ENCODE data around the gene EPHA8.

EPHA8 gene

DNA sequence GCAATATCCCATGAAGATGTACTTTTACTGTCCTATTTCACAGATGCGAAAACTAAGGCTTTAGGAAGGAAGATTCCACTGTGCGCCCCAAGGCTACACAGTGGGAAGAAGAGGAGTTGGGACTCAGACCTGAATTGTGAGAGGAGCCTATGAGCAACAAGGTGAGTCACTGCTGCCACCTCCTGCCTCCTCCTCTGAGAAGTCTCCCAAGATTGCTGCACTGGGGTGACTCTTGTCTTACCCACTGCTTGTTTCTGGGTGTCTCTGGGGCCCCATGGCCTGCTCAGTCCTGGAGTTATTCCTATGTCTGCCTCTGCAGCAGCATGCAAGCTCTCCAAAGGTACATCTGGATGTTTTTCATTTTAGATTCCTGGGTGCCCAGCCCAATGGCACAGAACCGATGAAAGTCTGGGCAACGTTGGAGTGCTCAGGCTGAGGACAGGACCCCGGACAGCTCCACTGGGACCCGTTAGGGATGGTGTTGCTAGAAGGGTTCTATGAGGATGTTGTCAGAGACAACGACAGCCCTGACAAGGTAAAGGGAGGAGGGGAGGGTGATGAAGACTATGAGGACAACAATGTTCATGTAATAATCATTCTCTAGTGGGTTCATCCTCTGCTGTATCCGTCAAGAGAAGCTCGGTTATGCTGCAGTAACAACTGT, 62.1 kb downstream of the EPHA8 start:
- no peak for DNase-seq

DNA sequence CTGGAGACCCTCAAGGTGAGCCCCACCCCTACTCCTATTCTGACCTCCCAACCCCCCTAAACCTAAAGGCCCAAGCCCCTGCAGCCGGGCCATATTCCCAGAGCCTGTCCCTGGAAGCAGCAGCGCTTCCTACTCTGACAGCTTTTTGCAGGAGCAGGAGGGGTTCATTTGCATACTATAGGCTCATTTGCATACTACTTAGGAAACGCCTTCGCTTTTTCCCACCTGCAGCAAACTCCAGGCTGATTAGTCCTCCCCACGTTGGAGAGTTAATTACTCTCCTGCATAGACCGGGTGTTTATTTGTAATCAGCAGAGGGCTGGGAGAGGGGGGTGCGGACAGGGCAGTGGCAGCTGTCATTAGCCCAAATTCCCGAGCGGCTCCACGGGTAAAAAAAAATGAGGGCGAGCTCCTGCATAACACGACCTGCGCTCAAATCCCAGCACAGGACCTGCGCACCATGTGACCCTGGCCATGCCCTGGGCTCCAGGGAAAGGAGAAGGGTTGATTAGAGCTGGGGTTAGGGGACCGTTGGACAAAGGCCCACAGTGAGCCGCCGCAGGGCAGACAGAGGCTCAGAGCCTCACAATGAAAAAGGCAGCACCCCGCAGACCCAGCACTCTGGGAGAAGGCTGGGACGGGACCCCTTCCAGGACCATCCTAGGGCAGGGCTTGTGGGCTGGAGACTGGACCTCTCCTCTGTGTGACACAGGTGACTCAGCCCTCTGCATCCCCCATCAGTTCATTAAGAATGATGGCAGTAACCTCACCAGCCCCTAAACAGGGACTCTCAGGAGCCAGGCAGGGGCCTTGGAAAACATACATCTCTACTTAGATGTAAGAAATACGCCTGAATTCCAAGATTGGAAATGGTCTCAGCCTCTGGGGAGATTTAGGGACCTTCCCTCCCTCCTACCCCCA, 63.2 kb downstream of the EPHA8 start:
- no peak for DNase-seq

DNA sequence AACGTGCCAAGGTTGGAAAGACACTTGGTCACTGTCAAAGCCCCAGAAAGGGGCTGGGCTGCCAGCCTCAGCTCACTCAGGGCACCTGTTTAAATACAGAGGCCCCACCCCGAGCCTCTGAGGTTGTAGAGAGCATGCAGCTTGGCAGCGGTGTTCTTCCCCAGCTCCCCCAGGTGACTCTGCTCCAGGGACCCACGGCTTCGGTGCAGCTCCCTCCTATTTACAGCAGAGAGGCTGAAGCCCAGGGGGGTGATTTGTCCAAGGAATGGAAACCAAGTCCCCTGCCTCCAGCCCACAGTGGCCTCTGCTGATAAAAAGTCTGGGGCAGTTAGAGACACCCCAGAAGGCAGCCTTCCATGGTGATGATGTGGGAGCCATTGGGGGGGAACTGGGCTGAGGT, 64.0 kb downstream of the EPHA8 start:
- no peak for DNase-seq

DNA sequence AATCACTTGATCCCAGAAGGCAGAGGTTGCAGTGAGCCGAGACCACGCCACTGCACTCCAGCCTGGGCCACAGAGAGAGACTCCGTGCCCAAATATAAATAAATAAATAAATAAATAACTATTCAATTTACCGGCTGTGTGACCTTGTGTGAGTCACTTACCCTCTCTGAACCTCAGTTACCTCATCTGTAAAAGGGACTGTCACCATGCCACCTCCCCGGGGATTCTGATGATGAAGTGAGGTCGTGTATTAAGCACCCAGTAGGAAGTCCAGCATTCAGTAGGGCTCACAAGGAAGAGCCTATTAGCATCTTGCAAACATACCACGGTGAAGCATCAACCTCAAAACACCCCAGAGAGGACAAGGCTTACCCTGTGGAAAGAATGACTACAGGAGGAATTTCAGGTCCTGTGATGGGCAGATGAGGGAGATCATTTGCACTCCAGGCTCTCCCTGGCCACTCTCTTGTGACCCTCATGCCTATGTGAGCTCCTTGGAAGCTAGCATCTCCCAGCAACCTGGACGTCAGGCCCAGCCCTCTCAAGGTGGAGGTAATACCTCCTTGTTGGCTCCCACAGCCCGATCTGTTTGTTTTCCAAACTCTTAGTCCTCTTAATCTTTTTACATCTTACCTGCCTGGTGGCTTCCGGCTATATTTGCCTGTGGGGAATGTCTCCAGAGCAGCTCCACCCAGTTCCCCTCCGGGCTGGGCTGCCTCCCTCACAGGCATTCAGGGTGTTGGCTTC, 65.6 kb downstream of the EPHA8 start:
- no peak for DNase-seq

DNA sequence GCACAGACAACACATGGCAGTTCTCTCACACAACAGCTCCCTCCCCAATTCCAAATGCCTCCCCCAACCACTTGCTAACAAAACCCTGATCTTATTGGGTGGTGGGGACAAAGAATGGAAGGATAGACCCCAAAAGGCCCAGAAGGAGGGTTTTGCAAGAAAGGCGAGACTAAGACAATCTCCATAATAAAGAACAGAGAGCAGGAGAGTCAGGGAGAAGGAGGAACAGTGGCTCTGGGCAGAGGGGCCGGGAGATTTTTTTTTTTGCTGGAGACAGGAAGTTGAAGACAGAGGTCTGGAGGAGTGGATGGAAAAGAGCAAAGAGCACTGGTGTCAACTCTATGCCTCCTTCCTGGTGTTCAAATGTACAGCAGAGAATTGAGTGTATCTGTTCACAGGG, 66.6 kb downstream of the EPHA8 start:
- no peak for DNase-seq

DNA sequence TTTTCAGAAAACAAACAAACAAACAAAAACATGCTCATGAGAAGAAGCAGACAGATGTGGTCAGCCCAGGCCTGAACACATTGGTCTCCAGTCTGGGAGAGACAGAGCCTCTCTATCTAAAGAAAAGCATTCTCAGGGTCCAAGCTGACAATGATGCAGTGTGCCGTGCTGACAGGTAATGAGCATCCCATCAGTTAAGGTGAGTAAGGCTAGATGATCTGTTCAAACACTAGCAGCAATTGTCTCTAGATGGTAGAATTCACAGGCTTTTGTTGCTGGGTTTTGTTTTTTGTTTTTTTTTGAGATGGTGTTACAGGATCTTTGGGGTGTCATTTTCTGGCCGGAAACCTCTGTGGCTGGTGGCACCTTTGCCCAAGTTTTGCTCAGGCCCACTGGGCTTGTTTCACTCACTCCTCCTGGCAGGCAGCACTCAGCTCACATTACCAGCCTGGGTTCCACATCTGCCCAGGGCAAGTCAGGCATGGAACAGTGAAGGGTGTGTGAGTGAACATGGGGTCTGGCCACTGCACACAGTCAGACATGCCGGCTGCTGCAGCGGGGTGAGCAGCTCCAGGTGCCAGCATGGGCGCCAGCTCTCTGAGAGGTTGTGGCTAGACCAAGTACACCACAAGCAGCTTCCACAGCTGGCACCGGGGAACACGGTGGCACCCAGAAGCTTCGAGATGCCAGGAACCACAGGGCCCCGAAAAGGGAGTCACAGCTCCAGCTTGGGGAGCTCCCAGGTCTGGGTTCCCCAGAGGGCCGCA, 70.6 kb downstream of the EPHA8 start:
- no peak for DNase-seq

DNA sequence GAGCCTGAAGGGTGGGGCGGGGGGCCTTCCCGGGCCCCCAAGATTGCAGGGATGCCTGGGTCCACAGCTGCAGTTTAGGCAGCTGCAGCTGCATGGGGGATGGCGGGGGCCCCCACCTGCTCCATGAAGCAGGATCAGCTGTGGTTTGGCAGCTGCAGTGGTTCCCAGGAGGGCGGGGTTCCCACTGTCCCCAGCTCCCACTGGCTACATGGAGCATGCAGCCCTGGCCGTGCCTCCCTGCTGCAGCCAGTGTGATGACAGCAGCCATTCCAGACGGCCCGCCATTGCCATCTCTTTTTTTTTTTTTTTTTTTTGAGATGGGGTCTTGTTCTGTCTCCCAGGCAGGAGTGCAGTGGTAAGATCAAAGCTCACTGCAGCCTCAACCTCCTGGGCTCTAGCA, 72.1 kb downstream of the EPHA8 start:
- no peak for DNase-seq

DNA sequence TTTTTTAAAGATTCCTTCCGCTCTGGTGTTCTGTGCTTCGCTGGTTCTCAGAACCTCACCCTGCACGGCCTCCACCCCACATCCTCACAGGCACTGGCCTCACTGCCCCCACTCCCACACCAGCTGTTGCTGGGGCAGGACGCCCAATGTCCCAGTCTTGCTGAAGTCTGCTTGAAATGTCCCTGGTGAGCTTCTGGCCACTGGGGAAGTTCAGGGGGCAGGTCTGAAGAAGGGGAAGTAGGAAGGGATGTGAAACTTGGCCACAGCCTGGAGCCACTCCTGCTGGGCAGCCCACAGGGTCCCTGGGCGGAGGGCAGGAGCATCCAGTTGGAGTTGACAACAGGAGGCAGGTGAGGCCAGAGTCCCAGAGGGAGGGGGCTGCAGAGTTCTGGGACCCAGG, 73.1 kb downstream of the EPHA8 start, which contains the start of gene C1QA:
Gene C1QA, plus strand, starts transcription at position 276 of the 400 bp plus-strand sequence. CDS start 989 bp downstream, outside the sequence.
- no peak for DNase-seq

DNA sequence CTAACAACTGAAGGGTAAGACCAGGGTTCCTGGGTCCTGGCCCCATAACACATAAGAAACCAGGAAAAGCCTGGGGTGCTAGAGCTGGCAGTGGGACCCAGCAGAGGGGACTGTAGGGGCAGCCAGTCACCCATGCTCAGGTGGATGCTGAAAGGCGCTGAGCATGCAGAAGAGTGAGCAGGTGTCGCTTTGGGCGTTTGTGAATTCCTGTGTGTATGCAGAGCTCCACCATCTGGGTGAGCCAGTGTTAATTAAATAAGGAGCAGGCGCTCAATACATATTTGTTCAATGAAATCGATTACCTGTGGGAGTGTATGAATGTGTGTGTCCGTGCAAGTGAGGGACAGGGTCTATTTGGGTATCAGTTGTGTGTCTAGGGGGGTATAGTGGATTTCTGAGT, 73.6 kb downstream of the EPHA8 start:
- DNase-seq: no peak

DNA sequence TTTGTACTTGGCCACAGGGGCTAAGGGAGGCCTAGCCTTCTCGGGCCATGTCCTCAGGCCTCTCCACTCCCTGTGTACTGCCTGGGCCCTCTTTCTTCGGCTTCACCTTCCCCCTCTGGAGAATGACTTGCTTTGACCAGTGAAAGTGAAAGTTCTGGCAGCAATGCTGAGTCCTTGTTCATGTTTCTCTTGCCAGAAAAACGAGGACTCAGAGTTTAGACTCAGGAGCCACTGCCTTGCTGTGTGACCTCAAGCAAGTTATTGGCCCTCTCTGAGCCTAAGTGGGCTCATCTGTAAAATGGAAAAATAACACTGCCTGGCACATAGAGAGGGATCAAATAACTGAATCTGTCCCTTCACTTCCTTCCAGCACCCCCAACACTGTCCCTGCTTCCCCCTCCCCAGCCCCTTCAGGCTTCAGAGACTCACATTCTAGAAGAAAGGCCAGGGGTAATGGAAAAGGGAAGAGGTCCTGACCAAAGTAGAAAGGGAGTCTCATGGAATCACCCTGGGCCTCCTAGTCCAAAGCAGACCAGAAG, 74.7 kb downstream of the EPHA8 start:
- DNase-seq: no peak

DNA sequence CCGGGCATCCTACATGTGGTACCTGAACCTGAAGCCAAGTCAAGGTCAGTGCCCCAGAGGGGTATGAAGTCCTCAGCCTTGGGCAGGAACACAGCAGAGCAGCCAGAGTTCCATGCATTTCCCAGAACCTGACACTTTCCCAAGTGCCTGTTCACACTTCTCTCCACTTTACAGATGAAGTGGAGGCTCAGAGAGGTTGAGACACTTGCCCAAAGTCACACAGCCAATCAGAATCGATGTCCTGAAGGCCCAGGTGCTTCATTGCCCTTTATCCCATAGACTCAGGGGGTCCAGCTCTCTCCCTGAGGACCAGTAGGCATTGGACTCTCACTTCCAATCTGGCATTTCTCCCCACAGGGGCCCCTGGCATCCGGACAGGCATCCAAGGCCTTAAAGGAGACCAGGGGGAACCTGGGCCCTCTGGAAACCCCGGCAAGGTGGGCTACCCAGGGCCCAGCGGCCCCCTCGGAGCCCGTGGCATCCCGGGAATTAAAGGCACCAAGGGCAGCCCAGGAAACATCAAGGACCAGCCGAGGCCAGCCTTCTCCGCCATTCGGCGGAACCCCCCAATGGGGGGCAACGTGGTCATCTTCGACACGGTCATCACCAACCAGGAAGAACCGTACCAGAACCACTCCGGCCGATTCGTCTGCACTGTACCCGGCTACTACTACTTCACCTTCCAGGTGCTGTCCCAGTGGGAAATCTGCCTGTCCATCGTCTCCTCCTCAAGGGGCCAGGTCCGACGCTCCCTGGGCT, 75.4 kb downstream of the EPHA8 start:
- DNase-seq: no peak

DNA sequence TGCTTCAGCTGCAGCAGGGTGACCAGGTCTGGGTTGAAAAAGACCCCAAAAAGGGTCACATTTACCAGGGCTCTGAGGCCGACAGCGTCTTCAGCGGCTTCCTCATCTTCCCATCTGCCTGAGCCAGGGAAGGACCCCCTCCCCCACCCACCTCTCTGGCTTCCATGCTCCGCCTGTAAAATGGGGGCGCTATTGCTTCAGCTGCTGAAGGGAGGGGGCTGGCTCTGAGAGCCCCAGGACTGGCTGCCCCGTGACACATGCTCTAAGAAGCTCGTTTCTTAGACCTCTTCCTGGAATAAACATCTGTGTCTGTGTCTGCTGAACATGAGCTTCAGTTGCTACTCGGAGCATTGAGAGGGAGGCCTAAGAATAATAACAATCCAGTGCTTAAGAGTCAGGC, 76.0 kb downstream of the EPHA8 start:
- DNase-seq: no peak

DNA sequence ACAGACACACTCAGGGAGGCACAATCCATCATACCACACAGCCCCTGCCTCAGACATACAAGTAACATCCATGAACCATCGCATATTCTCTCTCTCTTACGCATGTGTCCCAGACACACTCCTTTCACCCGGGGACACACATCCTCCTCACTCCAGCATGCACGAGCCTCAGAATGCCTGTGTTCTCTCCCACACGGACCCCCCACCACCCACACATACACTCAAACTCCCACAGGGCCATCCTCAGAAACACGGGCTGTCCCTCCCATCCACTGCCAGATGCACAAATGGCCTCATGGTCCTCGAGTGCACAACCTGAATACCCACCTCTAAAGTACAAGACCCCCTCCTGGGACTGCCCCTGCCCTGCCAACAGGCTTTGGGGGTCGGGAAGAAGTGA, 78.0 kb downstream of the EPHA8 start:
- no peak for DNase-seq

DNA sequence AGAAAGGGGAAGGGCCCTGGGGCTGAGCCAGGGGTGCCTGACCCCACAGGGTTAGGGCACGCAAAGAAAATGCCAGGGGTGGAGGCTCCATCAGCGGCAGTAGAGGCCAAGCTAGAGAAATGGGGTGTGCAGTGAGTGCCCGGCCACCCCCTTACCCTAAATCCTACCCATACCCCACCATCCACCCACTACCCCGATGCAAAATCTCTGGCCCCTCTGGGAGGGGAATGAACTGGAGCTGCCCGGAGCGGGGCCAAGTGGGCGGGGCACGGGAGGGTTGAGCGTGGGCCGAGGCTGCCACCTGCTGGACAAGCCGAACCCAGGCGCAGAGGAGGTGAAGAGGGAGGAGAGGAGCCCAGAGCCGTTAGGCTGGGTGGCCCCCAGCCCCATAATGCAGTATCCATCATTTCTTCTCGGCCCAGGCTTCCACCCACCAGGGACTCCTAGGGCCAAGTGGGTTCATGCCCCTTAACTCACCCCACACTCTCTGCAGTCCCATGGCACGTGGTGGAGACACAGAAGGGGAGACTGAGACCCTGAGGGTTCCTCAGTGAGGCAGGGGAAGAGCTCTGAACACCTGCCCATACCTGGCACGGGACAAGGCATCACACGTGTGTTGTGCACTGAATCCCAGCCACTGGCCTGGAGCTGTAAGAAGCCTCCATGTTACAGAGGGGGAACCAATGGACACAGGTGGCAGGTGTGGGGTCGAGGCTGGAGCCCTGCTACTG, 78.8 kb downstream of the EPHA8 start:
- peak; percentile 64 for DNase-seq

DNA sequence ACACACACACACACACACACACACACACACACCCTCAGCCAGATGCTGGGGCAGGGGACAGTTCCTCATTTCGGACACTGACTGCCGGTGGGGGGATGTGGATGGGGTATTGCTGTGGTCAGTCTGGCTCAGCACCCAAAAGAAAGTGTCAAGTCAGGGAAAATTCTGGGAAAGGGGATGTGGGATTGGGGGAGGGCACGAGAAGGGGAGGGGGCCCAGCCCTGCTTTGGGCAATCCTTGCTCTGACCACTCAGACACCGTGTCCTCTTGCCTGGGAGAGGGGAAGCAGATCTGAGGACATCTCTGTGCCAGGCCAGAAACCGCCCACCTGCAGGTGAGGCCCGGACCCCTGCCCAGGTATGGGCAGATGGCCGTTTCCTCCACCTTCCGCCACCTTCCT, 80.1 kb downstream of the EPHA8 start, which contains the start of gene C1QC:
Gene C1QC, plus strand, starts transcription at position 253 of the 400 bp plus-strand sequence. CDS start 391 bp downstream, outside the sequence.
- DNase-seq: no peak

DNA sequence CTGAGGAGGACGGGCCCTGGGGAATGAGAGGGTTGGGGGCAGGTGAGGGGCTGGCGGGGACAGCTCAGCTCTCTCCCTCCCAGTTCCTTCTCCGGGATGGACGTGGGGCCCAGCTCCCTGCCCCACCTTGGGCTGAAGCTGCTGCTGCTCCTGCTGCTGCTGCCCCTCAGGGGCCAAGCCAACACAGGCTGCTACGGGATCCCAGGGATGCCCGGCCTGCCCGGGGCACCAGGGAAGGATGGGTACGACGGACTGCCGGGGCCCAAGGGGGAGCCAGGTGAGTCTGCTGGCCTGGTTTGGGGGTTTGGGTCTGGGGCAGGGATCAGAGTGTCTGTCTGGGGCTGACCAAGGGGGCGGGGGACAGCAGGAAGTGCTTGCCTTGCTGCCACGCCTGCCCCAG, 80.6 kb downstream of the EPHA8 start:
- DNase-seq: no peak

DNA sequence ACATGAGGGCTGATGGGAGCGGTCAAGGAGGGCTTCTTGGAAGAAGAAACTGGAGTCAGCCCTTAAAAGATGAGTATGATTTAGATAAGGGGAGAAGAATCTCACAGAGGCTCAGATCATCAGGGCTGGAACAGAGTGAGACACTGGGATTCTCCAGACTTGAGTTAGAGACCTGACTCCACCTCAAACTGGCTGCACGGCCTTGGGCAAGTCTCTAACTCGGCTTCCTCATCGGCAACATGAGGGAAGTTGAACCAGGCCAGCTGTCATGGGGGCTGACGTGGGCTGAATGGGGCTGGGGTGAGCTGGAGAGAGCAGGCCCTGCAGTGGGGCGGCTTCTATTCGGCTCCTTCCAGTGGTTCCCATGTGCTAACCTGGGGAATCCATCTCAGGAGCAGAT, 82.6 kb downstream of the EPHA8 start:
- DNase-seq: no peak

DNA sequence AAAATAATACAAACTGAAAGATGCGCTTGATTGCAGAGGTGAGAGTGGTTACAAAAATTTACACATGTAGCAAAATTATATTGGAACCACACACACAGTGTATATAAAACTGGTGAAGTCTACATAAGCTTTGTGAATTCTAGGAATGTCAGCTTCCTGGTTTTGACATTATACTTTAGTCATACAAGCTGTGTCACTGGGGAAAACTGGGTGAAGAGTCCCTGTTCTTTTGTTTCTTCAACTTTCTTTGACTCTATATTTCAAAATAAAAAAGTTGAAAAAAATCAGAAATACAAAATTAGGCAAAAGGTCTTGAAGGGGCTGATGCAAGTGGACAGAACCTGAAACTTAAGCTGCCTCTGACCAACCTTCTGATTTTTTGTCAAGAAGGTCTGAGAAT, 83.1 kb downstream of the EPHA8 start:
- no peak for DNase-seq

DNA sequence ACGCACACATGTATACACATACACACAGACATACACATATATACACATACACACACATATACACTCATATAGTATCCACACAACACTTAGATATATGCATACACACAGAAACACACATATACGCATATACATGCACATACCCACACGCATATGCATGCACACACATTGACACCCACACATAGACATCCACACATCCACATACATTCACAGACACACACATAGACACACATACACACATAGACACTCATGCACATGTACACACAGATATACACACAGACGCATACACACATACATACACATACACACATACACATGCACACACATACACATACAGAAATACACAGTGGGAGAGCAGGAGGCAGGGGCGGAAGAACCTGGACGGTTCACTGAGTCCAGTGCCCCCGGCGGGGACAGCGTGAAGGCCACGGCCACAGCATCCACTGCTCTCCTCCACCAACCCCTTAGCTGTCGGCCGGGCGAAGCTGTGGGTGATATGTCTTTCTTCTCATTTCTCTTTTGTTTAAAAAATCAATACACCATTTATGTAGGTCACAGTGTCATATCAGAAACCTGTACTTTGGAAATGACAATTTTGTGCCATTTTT, 86.9 kb downstream of the EPHA8 start:
- DNase-seq: no peak
